MM.1S (cell line): ENCODE measurements around the gene OPRD1.

Experiments
- EZH2 ChIP-seq: fragments of 300-600 bp; sonication (generic); optimal IDR thresholded peaks from 2 replicates; pipeline ENCODE3; 2017; ENCODE audit warnings: low read depth, mild to moderate bottlenecking, antibody characterized with exemption, low read length, mixed read lengths
- EZH2phosphoT487 ChIP-seq: fragments of 300-600 bp; sonication (generic); IDR thresholded peaks from 2 replicates; pipeline ENCODE4 v1.6.1; 2018; ENCODE audit warnings: antibody characterized with exemption, low read length
- TF ChIP-seq, protein P1 (sequence below): fragments of 300-600 bp; sonication (generic); IDR thresholded peaks from 2 replicates; pipeline ENCODE4 v1.5.1; 2016; ENCODE audit warnings: antibody characterized with exemption, low read length, mixed read lengths

DNA sequence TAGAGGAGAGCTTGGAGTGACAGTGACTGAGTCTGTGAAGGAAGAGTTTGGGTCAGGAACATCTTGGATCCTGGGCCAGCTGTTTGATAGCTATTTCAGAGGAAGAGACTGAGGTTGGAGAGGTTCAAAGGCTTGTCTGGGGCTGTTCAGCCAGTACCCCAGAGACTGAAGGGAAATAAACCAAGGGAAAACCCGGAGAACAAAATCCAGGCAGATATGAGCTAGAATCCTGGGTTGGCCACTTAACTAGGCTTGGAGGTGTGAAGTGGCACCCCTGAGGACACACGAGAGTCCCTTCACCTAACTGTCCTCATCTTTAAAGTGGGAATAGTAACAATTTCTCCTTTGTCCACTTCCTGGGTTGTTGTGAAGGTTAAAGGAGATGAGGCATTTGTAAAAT, 79.3 kb downstream of the OPRD1 start:
- TF ChIP-seq, protein P1, sequence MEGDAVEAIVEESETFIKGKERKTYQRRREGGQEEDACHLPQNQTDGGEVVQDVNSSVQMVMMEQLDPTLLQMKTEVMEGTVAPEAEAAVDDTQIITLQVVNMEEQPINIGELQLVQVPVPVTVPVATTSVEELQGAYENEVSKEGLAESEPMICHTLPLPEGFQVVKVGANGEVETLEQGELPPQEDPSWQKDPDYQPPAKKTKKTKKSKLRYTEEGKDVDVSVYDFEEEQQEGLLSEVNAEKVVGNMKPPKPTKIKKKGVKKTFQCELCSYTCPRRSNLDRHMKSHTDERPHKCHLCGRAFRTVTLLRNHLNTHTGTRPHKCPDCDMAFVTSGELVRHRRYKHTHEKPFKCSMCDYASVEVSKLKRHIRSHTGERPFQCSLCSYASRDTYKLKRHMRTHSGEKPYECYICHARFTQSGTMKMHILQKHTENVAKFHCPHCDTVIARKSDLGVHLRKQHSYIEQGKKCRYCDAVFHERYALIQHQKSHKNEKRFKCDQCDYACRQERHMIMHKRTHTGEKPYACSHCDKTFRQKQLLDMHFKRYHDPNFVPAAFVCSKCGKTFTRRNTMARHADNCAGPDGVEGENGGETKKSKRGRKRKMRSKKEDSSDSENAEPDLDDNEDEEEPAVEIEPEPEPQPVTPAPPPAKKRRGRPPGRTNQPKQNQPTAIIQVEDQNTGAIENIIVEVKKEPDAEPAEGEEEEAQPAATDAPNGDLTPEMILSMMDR = no peak
- no peak for TF ChIP-seq EZH2
- TF ChIP-seq EZH2phosphoT487 = no peak
